Erythroblast (primary cell): Measurements from ENCODE around the gene BPNT1.

Experiments
- GATA1 ChIP-seq: IDR thresholded peaks from 2 replicates; pipeline ENCODE4 v1.6.1; 2011; ENCODE audit warnings: low read depth, mild to moderate bottlenecking, control low read depth, low read length, moderate library complexity
- POLR2A ChIP-seq: IDR thresholded peaks from 2 replicates; pipeline ENCODE4 v1.6.1; 2011; ENCODE audit warnings: mild to moderate bottlenecking, low read length

DNA sequence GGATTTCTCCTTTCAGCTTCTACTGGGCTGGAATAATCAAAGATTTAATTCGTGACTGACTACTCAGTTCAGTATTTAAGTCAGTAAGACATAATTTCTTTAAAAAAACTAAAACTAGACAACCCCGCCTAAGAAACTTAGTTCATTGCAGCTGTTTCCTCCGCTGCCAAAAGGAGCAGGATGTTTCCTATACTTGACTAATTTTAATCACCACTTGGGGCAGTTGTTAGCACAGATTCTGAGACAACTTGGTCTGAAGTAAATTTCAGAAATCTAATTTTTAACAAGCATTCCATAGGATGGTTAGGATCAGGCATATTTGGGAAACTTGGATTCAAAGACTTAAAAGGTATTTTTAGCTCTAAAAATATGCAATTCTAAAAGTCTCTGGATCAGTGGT, 77.3 kb downstream of the BPNT1 start:
- TF ChIP-seq POLR2A, result no peak
- no peak for TF ChIP-seq GATA1
